ENCODE results near the gene GLRA3. TPM values are rescaled to one million over a fixed set of nuclear protein-coding genes. Genes with fewer than 3 reads are reported as not detected.
A peak's percentile ranks its signal among the peaks of the same experiment; 100 is the strongest.
"Not testable (repeated sequence)": the region's sequence is repeated elsewhere in the genome, so short reads cannot be mapped to it uniquely, and the experiment has no call there.

GLRA3 gene
- not detected in 2 replicates for total RNA-seq

DNA sequence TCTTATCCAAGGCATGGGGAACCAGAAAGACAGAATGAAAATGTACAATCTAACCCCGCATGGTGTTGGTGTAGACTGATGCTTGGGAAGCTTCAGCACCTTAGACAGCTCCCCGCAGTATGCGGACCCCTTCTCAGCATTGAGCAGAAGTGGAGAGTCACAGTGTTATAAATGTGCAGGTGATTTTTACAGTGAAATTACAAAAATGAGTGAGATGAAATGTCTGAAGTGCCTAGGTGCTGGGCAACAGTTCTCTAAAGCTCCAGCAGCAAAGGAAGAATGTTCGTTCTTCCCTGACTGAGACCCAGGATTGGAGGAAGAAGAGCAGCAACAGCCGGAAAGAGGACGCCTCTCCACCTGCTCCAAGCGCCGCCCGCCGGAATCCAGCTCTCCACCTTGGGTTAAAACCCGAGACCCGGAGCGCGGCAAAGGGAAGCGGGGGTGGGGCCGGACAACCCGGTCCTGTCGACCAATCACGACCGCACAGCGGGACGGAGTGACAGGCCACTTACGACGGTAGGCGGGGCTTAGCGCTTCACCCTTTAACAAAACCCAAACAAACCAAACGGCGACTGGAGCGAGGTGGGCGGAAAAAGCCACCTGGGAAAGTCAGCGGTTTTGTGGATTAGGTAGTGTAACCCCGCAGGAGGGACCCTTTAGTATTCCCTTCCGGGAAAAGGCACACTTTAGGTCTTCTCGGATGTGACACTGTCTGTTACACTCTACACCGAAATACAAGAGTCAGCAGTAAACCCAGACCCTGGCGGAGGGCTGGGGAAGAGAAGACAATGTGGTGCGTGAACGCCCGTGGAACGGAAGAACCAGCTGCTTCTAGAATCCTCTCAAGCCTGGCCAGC is at the start of gene GLRA3:
TSS of gene GLRA3 (minus strand) at position 403 of the 857 bp plus-strand sequence. CDS start 436 bp downstream, outside the sequence.
- Histone ChIP-seq H3K79me2 (ENCODE audit: insufficient read depth, low read length) (no peaks in the 10 kb centered on the region), H3K4me2 (ENCODE audit: insufficient read depth, low read length) (peak within 1 kb of the TSS; percentile 67), H3K4me1 (ENCODE audit: insufficient read depth, low read length) (no peaks in the 10 kb centered on the region), H3K36me3 (ENCODE audit: insufficient read depth, low read length) (no peaks in the 10 kb centered on the region), H3K4me3 (ENCODE audit: insufficient read depth, low read length) (peak within 1 kb of the TSS; percentile 54), H3K27ac (ENCODE audit: low read depth, low read length) (no peak within 1 kb of the TSS), H2AFZ (ENCODE audit: low read length) (peak within 1 kb of the TSS; percentile 77), H3K9me3 (ENCODE audit: low read depth, low read length) (no peaks in the 10 kb centered on the region), H4K20me1 (ENCODE audit: insufficient read depth, low read length) (no peaks in the 10 kb centered on the region), H3K27me3 (ENCODE audit: insufficient read depth, low read length) (no peaks in the 10 kb centered on the region)
- peak; percentile 56 for DNase-seq (ENCODE audit: insufficient read length, low spot score, missing footprints)
- TF ChIP-seq, protein P1, sequence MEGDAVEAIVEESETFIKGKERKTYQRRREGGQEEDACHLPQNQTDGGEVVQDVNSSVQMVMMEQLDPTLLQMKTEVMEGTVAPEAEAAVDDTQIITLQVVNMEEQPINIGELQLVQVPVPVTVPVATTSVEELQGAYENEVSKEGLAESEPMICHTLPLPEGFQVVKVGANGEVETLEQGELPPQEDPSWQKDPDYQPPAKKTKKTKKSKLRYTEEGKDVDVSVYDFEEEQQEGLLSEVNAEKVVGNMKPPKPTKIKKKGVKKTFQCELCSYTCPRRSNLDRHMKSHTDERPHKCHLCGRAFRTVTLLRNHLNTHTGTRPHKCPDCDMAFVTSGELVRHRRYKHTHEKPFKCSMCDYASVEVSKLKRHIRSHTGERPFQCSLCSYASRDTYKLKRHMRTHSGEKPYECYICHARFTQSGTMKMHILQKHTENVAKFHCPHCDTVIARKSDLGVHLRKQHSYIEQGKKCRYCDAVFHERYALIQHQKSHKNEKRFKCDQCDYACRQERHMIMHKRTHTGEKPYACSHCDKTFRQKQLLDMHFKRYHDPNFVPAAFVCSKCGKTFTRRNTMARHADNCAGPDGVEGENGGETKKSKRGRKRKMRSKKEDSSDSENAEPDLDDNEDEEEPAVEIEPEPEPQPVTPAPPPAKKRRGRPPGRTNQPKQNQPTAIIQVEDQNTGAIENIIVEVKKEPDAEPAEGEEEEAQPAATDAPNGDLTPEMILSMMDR (IDR thresholded peaks at IDR 0.05; ENCODE audit: extremely low read depth, low read depth, low read length), result no peak

DNA sequence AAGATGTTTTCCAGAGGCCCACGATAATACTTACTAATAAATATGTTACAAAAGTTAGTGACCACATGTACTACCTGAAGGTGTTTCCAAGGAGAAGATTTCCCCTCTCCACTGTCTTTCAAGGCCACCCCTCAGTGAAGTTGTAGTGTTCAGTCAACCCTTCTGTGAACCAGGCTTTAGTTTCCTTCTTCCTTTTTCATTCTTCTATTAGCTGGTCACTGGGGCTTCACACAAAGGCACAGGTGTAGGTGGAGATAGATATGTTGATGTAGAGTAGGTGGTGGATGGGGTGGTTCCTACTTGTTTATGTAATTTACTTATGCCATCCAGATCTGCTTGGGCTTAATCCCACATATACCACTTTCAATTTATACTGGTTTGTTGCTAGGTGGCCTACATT is 45.9 kb upstream of the GLRA3 start:
- Histone ChIP-seq H3K36me3 (ENCODE audit: insufficient read depth, low read length) (no peaks in the 10 kb centered on the region), H3K27ac (ENCODE audit: low read depth, low read length) (no peak overlapping the region)
- TF ChIP-seq, protein P1 (IDR thresholded peaks at IDR 0.05; ENCODE audit: extremely low read depth, low read depth, low read length), result no peak

DNA sequence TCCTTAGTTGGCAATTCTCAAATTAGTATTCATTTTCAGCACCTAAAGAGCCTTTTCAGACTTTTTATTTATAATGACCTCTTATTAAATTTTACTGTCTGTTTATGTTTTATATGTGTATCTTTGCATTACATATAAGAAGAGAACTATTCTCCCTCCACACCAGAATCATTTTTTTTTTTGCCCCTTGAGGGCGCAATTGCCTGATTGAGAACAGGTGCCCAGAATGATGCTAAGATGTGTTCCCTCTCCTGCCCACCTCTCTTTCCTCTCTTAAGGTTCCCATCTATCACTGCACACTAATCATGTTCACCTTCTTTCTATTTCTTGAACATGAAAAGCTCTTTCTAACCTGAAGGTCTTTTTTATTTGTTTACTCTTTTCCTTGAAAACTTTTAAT is 44.9 kb upstream of the GLRA3 start:
- H3K27me3 ChIP-seq (ENCODE audit: insufficient read depth, low read length), result no peaks in the 10 kb centered on the region
- H3K4me1 ChIP-seq (ENCODE audit: insufficient read depth, low read length), result no peaks in the 10 kb centered on the region
- no peak overlapping the region for H3K4me3 ChIP-seq (ENCODE audit: insufficient read depth, low read length)
- no peak for DNase-seq (ENCODE audit: insufficient read length, low spot score, missing footprints)
- H3K36me3 ChIP-seq (ENCODE audit: insufficient read depth, low read length), result no peaks in the 10 kb centered on the region
- H4K20me1 ChIP-seq (ENCODE audit: insufficient read depth, low read length), result no peaks in the 10 kb centered on the region
- H3K4me2 ChIP-seq (ENCODE audit: insufficient read depth, low read length), result no peak overlapping the region
- no peak overlapping the region for H2AFZ ChIP-seq (ENCODE audit: low read length)
- H3K27ac ChIP-seq (ENCODE audit: low read depth, low read length), result no peak overlapping the region
- H3K79me2 ChIP-seq (ENCODE audit: insufficient read depth, low read length), result no peaks in the 10 kb centered on the region
- TF ChIP-seq, protein P1 (IDR thresholded peaks at IDR 0.05; ENCODE audit: extremely low read depth, low read depth, low read length), result peak; percentile 26
- no peaks in the 10 kb centered on the region for H3K9me3 ChIP-seq (ENCODE audit: low read depth, low read length)

More for the DNA sequence above, 45.9 kb upstream of the GLRA3 start:
- peak; percentile 65 for DNase-seq (ENCODE audit: insufficient read length, low spot score, missing footprints)
- Histone ChIP-seq H3K79me2 (ENCODE audit: insufficient read depth, low read length) (no peaks in the 10 kb centered on the region), H3K27me3 (ENCODE audit: insufficient read depth, low read length) (no peaks in the 10 kb centered on the region), H2AFZ (ENCODE audit: low read length) (no peak overlapping the region), H4K20me1 (ENCODE audit: insufficient read depth, low read length) (no peaks in the 10 kb centered on the region), H3K4me1 (ENCODE audit: insufficient read depth, low read length) (no peaks in the 10 kb centered on the region), H3K4me3 (ENCODE audit: insufficient read depth, low read length) (no peak overlapping the region), H3K9me3 (ENCODE audit: low read depth, low read length) (no peaks in the 10 kb centered on the region), H3K4me2 (ENCODE audit: insufficient read depth, low read length) (no peak overlapping the region)

DNA sequence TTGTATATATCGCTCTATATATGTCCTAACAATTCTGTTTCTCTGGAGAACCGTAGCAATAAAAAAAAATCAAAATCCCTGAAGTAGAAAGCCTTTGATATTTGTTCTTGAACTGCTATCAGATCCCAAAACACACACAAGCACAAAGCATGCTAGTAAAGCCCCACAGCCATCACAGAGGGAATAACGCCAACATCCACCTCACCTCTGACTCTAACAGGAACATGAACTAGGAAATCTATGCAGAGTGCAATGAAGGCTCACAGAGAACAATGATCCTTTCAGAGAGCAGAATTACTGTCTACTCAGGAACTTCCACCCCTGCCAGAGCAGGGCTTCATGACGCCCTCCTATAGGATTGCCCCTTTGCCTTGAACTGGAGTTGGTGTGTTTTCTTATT is 44.1 kb upstream of the GLRA3 start:
- not testable (repeated sequence) for H3K9me3 ChIP-seq (ENCODE audit: low read depth, low read length); DNase-seq (ENCODE audit: insufficient read length, low spot score, missing footprints); H3K36me3 ChIP-seq (ENCODE audit: insufficient read depth, low read length); H3K4me2 ChIP-seq (ENCODE audit: insufficient read depth, low read length); H4K20me1 ChIP-seq (ENCODE audit: insufficient read depth, low read length); H3K27ac ChIP-seq (ENCODE audit: low read depth, low read length); H2AFZ ChIP-seq (ENCODE audit: low read length); H3K27me3 ChIP-seq (ENCODE audit: insufficient read depth, low read length); H3K79me2 ChIP-seq (ENCODE audit: insufficient read depth, low read length); H3K4me3 ChIP-seq (ENCODE audit: insufficient read depth, low read length); H3K4me1 ChIP-seq (ENCODE audit: insufficient read depth, low read length)
